Stimulated activated CD4-positive, alpha-beta T cell treated with anti-CD3 and anti-CD28 coated beads, Interleukin-4, amount 100 ng/mL, for 1 hour (primary cell): Measurements from ENCODE around the gene MARVELD2.
"Not testable (repeated sequence)": the region's sequence is repeated elsewhere in the genome, so short reads cannot be mapped to it uniquely, and the experiment has no call there.

Experiments used
- DNase-seq: peaks from one replicate; pipeline ENCODE4 v3.0.0-alpha.2; 2020

The MARVELD2 gene

GRCh38 chr5:69414885-69415583 lies at the start of gene MARVELD2:
Gene MARVELD2, plus strand, starts transcription at chr5:69415116. Its CDS starts 4,270 bp downstream, at chr5:69419386.
- peak; percentile 53 for DNase-seq

GRCh38 chr5:69367697-69368279 lies 47.1 kb upstream of the MARVELD2 start:
- no peak for DNase-seq

- peak; percentile 14 for DNase-seq
Observed at GRCh38 chr5:69368458-69369339, 46.2 kb upstream of the MARVELD2 start.

- DNase-seq: peak; percentile 91
Observed at GRCh38 chr5:69369340-69370121, 45.4 kb upstream of the MARVELD2 start, which contains the start of the genes AK6, RAD17 and TAF9. Gene AK6, minus strand, starts transcription at chr5:69369520. Its CDS starts 30 bp downstream, at chr5:69369490. Gene RAD17, plus strand, starts transcription at chr5:69369818. Its CDS starts 2,391 bp downstream, at chr5:69372209. Gene TAF9, minus strand, starts transcription at chr5:69369520. Its CDS starts 3,783 bp downstream, at chr5:69365737.

GRCh38 chr5:69370335-69370734 lies 44.6 kb upstream of the MARVELD2 start:
- not testable (repeated sequence) for DNase-seq

- no peak for DNase-seq
Observed at GRCh38 chr5:69372394-69372793, 42.5 kb upstream of the MARVELD2 start.

- no peak for DNase-seq
Observed at GRCh38 chr5:69374911-69375446, 39.9 kb upstream of the MARVELD2 start.

- no peak for DNase-seq
Observed at GRCh38 chr5:69378376-69378775, 36.5 kb upstream of the MARVELD2 start.

GRCh38 chr5:69404659-69405330 lies 10.1 kb upstream of the MARVELD2 start:
- no peak for DNase-seq

- no peak for DNase-seq
Observed at GRCh38 chr5:69415584-69415958, 655 bp downstream of the MARVELD2 start.

GRCh38 chr5:69416180-69416579 lies 1.3 kb downstream of the MARVELD2 start:
- no peak for DNase-seq

- no peak for DNase-seq
Observed at GRCh38 chr5:69416699-69417098, 1.8 kb downstream of the MARVELD2 start.

- no peak for DNase-seq
Observed at GRCh38 chr5:69418554-69418953, 3.6 kb downstream of the MARVELD2 start.

- no peak for DNase-seq
Observed at GRCh38 chr5:69431424-69432303, 16.7 kb downstream of the MARVELD2 start.

- no peak for DNase-seq
Observed at GRCh38 chr5:69432412-69433206, 17.7 kb downstream of the MARVELD2 start.

GRCh38 chr5:69435276-69435884 lies 20.5 kb downstream of the MARVELD2 start:
- DNase-seq: not testable (repeated sequence)

GRCh38 chr5:69444127-69444754 lies 29.3 kb downstream of the MARVELD2 start:
- DNase-seq: no peak

- DNase-seq: no peak
Observed at GRCh38 chr5:69449511-69449910, 34.6 kb downstream of the MARVELD2 start.

GRCh38 chr5:69450116-69450515 lies 35.2 kb downstream of the MARVELD2 start:
- DNase-seq: no peak
